SW 1271 (cell line): Measurements from ENCODE around the gene FUT3.
"Not testable (repeated sequence)": the region's sequence is repeated elsewhere in the genome, so short reads cannot be mapped to it uniquely, and the experiment has no call there.

Source experiments
- DNase-seq, 2 experiments: peaks; one replicate each; lab custom pipeline; 2025; lab: John Stamatoyannopoulos, UW

FUT3 gene

DNA sequence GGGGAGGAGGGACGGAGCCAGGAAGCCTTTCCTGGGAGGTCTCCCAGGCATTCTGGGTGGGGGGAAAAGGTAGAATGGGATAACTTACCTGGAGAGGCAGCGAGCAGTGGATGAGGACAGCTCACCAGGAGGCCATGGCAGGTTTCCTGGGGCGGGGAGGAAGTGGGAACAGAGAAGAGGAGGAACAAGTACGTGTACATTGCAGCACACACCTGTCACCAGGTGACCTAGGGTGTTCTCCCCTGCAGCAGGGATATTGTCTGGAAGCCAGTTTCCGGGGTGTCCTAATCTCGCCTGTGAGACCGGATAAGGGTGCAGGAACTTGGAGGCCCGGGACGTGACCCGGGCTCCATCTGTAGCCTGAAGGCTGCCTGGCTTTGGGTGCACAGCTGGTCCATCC, at the start of gene FUT3:
Gene FUT3, minus strand, starts transcription at position 148 of the 400 bp plus-strand sequence.
- no peak for DNase-seq

DNA sequence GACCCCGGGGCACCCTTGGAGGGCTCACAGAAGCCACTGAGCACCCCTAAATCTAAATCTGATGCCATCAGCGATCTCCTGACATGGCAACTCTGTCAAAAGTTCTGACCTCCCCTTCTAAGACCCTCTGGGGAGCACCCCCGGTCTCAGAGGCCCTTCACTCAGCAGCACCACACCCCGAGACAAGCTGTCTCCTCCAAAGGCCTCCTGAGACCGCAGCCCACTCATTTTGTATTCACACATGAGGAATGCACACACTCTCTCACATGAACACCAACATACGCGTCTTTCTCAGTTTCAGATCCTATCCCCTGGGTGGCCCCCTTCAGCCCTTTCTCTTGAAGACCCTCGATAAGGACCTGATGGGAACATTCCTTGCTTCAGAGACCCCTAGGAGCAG, 49.7 kb upstream of the FUT3 start:
- DNase-seq, result no peak

DNA sequence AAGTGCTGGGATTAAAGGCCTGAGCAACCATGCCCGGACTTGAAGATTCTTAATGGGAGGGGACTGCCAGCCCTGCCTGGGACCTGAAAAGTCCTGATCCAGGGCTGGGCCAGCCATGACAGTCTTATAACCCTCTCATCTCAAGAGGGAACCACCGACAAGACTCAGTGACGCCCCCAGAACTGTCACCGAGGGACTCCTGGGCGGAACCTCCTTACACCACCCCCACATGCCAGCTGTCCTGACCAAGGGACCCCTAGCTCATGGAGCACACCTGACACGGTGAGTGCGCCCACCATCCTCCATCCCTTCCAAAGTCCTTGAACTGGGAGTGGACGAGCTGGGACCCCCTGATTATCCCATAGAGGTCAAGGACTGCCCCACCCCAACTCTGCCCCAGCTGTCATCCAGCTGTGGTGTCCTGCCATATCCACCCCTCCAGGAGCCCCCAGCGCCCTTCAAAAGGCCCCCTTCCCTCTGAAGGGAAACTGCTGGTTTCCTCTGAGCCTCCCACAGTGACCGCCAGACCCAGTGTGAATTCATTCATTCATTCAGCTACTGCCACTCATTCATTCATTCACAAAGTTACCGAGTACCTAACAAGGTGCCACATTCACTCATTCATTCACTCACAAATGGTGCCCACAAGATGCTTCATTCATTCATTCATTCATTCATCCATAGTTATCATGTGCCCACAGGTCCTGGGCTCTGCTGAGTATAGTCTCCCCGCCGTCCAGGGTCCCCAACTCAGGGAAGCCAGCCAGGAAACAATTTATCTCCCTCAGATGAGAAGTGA, 48.7 kb upstream of the FUT3 start:
- no peak for DNase-seq

DNA sequence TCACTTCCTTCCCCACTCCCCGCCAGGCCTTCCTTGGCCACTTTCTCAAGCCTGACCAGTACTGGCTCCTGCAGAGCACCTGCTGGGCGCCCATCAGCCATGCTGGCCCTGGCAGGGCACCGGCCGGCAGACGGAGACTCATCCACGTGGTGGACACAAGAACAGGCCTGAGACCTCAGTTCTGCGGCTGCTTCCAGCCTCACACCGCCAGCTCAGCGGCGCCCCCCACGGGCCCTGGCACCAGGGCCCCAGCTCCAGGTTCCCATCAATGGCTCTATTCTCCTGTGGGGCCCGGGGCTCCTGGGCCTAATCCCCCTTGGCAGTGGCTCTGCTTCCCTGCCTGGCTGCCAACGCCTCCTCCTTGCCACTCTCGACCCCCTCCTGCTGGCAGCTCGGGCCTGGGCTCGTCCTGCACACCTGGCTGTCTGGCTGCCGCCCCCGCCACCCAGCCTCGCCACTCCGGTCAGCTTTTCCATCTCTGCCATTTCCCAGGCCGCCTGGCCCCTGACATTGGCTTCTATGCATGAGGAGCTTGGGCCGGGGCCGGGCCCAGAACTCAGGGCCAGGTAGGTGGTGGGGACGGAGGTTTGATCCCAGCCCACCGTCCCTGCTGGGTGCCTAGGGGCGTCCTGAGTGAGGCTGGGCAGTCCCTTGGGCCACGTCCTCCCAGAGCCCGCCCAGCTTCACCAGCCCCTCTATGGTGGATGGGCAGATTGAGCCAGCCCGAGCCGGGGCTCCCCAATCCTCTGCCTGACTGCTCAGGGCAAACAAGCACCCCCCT, 46.1 kb upstream of the FUT3 start:
- DNase-seq, result no peak

DNA sequence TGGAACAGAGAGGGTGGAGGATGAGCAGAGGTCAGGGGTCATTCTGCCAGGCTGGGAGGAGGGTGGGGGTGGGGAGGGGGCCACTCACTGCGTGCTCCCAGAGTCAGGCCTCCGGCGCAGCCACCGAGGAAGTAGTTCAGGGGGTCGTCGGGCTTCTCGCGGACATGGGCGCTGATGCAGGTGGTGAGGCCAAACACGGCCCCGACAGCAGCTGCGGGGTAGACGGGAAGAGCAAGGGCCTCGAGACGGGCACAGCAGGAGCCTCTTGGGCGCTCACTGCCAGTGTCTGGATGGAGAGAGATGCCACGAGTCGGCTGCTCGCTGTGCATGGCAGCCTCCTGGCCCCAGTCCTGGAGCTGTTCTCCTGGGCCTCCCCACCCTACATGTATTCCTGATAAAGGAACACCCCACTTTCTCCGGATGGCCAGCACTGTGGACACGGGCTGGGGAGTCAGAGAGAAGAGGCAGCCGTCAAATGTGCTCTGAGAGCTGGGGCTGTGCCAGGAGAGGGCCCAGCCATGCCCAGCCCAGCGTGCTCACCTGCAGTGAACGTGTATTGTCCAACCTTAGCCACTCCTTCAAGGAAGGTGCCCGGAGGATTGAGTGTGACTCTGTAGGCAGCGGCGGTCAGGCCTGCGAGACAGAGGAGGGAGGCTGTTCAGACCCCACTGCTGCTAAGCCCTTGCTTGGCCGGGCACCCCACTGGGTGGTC, 45.3 kb upstream of the FUT3 start:
- no peak for DNase-seq

DNA sequence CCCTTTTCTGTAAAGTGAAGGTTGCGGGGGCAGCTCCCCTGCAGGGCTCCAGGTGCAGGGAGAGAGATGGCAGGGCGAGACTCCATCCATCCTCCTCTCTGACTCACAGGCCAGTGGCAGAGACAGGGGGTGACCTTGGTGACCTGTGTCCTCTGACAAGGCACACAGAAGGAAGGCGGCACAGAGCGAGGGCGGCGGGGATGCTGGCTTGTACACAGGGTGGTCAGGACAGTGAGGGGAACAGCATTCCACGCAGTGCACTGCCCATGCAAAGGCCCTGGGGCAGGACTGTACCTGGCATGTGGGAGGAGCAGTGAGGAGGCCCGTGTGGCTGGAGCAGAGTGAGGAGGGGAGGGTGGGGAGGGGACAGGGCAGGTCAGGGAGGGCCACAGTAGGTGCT, 44.6 kb upstream of the FUT3 start:
- no peak for DNase-seq

DNA sequence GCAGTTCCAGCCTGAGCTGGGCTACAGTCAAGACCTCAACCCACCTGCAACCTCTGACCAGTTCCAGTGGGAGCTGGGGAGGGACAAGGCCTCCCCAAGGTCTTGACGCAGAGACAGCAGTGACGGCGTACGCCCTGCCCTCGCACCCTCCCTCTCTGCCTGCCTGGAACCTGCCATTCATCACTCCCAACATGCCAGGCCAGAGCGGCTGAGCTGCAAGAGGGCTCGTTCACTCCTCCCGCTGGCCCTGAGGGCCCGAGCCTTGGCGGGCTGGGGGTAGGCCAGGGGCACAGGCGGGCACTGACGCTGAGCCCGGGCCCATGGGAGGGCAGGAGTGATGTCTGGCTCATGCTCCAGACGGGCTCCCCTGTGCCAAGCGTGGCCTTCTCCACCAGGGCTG, 44.2 kb upstream of the FUT3 start:
- DNase-seq, result no peak

DNA sequence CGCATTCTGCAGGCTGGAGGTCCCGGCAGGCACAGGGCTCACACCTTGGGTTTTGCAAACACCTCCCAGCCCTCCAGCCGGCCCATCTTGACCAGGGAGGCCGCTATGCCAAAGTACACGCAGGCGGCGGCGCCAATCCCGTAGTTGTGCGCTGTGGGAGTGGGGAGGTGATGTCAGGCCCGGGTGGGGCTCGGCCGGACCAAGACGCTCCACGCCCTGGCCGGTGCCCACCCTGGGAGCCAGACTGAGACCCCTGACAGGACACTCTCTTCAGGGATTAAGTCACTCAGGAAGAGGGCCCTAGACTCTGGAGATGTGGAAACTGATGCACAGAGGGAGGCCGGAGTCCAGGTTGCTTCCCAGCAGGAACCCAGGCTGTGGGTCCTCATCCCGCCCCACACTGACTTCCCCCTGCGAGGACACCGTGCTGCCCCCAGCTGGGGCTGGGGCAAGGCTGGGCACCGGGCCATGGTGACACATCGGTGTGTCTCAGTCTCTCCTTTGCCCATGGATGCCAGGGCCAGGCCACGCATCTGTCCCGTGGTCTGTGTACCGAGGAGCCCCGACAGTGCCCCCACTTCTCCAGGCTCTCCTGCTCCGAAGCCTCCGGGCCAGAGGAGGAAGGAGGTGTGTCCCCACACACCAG, 43.6 kb upstream of the FUT3 start:
- DNase-seq, result no peak

DNA sequence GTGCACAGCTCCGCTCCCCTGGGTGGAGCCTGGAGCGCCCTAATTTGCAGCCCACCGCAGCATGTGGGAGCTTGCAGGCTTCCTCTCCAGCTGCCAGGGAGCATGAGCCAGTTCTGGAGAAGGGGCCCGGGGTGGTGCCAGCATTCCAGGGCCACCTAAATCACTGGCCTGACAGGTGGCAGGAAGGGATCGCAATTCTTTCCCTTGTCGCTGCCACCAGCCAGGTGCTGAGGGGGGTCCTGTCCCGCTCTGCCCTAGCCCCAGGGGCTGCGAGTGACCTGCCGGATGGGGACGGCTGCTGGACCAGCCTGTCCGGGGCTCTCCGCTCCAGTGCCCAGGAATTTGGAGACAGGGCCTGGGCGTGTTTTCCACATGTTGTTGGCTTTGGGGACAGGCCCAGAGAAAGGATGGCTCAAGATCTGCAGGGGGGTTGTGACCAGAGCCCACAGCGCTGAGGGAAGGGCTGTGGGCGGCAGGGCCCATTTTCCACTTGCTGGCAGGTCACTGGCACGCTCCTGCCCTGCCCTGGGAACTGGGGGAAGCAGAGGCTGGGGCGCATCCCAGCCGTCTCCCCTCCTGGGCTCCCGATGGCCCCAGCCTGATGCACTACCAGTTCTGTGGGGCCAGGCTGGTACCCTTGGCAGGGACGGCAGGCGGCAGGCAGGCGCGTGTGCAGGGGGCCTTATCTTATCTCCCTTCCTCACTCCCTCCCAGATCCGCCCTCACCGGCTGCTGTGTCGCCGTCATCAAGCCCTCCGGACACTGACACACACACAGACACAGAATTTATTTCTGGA, 42.9 kb upstream of the FUT3 start:
- DNase-seq, result no peak

DNA sequence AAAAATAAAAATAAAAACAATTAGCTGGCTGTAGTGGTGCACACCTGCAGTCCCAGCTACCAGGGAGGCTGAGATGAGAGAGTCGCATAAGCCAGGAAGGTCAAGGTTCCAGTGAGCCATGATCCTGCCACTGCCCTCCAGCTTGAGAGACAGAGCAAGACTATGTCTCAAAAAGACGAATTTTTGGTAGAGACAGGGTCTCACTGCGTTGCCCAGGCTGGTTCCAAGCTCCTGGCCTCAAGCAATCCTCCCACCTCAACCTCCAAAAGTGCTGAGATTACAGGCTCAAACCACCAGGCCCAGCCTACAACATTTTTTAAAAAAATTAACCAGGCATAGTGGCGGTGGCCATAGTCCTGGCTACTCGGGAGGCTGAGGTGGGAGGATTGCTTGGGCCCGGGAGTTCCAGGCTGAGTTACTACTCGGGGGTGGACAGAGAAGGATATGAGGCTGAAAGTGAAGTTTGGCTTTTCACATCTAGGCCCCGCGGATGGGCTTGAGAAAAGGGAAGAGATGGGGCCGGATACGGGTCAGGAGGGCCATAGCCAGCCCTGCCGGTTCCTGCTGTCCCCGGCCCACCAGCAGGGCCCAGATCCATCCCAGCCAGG, 42.2 kb upstream of the FUT3 start:
- no peak for DNase-seq

DNA sequence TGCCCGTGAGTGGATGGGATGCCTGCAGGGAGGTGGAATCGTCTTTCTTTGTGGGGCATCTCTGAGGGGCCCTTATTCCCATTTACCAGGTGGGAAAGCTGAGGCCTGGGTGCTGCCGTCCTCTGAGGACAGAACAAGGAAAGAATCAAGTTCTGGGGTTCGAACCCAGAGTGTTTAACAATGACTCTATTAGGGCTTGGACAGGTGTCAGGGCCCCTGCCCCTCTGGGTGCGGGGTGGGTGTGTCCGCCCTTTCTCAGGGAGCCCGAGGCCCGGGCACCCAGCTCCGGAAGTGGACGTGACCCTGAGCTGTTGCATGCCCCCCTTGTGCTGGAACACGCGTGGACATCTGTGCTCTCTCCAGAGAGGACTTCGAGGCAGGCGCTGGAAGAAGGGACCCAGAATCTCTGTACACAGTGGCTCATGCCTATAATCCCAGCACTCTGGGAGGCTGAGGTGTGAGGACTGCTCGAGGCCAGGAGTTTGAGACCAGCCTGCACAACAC, 41.6 kb upstream of the FUT3 start:
- no peak for DNase-seq

DNA sequence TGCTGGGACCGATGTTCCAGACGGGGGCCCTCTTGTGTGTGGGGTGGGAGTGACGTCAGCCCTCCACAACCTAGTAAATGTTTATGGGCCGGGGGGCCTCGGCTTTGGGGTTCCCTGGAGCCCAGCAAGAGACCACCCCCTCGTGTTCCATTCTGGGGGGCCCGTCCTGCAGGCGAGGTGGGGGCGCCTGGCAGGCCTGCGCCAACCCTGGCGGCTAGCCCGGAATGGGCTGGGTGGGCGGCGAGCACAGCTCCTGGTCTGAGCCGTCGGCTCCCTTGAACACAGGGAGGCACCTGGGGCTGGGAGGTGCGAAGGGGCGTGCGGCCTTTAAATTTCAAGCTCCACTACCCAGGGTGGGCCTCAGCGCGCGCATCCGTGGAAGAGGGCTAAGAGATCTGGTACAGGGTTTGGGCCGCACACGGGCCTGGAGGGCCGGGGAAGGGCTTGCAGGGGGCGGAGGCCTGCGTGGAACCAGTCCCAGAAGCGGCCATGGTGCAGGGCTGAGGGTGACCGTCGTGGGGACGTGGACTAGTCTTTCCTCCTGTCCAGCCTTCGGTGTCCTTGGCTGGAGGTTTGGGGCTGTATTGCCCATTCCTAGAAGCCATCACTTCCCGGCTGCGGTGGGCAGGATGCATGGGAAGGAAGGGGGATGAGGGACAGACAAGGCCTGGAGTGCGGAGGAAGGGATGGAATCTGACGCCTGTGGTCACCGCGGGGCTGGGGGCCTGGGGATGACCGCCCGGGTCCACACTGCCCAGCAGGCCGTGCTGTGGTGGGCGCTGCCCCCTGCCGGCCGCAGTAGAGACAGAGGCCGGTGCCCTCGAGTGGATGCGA, 40.9 kb upstream of the FUT3 start:
- DNase-seq, result peak in 1 of 2 experiments; percentile 21

DNA sequence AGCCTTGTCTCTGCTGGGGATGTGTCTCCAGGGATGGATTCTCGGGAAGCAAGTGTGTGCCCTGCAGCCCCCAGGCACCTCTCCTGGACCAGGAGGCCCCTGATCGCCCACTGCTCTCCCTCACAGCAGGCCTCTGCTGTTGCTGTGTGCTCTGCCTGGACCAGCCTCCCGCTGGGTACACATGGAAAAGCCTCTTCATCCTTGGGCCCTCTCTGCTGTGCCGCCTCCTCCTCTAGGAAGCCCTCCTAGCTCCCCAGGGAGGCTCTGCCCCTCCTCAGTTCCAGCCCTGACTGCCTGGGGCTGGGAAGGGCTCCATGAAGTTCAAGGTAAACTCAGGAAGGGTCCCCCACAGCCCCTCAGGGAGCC, 40.3 kb upstream of the FUT3 start:
- DNase-seq, result no peak

DNA sequence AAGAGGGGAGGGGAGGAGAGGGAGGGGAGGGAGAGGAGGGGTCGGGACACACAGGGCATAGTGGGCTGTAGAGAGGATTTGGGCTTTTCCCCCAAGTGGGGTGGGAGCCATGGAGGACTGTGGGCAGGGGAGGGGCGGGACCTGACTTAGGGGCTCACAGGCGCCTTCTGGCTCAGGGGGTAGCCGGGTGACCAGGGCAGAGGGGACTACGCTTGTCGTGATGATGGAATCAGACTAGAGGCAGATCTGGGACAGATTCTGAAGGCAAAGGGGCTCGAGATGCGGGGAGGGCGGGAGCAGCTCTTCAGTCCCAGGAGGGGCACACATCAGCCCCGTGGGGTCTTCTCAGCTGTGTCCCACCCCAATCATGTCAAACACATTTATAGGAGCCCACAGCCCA, 38.9 kb upstream of the FUT3 start:
- no peak for DNase-seq

DNA sequence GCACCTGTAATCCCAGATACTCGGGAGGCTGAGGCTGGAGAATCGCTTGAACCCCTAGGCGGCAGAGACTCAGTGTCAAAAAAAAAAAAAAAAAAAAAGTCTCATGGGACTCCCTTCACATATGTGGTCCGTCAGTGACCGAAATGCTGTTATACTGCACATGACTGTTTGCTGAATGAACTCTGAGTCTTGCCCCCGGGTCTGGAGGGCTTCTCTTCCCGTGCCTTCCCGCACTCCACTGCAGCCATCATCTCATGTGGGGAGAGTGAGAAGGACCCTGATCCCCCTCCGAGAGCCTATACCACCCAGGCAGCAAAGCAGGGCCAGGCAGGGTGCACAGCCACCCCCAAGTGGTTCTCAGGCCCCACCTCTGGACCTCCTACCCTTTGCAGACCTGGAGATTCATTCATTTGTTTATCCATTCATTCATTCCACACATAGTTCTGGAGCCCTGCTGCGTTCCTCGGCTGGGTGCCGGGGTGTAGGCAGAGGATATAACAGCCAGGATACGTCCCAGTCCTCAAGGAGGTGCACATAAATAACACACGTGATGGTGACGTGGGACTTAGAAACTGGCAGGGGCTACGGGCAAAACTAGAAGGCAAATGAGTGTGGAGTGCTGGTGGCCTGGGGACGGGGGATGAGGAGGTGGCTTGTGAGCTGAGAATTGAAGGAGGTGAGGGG, 38.2 kb upstream of the FUT3 start:
- no peak for DNase-seq

DNA sequence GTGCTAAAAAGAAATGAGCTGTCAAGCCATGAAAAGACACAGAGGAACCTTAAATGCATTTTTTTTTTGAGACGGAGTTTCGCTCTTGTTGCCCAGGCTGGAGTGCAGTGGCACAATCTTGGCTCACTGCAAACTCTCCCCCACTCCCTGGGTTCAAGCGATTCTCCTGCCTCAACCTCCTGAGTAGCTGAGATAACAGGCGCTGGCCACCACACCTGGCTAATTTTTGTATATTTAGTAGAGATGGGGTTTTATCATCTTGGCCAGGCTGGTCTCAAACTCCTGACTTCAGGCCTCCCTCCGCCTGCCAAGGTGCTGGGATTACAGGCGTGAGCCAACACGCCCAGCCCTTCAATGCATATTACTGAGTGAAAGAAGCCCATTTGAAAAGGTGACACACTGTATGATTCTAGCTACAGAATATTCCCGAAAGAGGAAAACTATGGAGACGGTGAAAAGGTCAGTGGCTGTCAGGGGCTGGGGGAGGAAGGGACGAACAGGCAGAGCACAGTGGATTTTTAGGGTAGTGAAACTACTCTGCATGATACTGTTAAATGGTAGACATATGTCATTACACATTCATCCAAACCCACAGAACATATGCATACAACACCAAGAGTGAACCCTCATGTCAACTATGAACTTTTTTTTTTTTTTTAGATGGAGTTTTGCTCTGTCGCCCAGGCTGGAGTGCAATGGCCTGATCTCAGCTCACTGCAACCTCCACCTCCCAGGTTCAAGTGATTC, 33.0 kb upstream of the FUT3 start:
- not testable (repeated sequence) for DNase-seq

DNA sequence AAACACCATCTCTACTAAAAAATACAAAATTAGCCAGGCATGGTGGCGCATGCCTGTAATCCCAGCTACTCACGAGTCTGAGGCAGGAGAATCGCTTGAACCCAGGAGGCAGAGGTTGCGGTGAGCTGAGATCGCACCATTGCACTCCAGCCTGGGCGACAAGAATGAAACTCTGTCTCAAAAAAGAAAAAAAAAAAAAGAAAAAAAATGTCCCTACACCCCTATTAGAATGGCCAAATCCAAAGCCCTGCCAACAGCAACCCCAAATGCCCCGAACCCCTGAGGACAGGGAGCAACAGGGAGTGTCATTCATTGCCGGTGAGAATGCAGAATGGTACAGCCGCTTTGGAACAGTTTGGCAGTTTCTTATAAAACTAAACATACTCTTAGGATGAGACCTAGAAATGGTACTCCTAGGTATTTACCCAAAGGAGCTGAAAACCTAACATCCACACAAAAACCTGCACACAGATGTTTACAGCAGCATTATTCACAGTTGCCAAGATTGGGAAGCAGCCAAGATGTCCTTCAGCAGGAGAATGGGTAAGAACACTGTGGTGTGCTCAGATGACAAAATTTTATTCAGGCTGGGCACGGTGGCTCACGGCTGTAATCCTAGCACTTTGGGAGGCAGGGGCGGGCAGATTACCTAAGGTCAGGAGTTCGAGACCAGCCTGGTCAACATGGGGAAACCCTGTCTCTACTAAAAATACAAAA, 32.1 kb upstream of the FUT3 start:
- not testable (repeated sequence) for DNase-seq

DNA sequence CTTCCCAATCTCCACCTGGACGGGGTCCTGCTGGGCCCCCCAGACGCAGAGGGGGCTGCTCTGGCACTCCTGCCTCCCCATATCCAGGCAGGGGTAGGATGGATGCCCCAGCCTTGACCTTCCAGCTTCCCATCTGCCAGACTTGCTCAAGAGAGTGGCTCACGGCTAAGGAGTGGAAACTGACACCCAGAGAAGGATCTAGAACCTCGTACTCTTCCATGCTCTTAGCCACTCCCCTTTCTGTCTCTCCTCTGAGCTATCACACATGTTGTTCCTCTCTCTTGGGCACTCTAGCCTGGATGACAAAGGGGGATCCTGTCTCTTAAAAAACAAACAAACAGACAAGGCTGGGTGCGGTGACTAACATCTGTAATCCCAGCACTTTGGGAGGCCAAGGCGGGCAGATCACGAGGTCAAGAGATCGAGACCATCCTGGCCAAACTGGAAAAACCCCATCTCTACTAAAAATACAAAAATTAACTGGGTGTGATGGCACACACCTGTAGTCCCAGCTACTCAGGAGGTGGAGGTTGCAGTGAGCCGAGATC, 31.2 kb upstream of the FUT3 start:
- DNase-seq, result no peak
